A549 treated with CpdA at 1 μM for 4 hours (cell line): ENCODE data around the gene HAPLN1. TPM values are rescaled to one million over a fixed set of nuclear protein-coding genes. Genes with fewer than 3 reads are reported as not detected.

ENCODE experiments used
- total RNA-seq: library from RNA; stranded (reverse); fragments of 200-300 nt; extraction: Qiagen RNA extraction; gene quantifications from 5 replicates; pipeline ENCODE4 v1.2.3, GENCODE V29; 2022; ENCODE audit warnings: low read depth

Gene HAPLN1
- total RNA-seq = not detected in 5 replicates

GRCh38 chr5:83720836-83721537 is at the start of gene HAPLN1:
TSS of gene HAPLN1 (minus strand) at chr5:83720855. CDS start at chr5:83673523, 47,332 bp downstream.

Other genes starting within 250 kb of the HAPLN1 start
- gene VCAN, start 249.1 kb downstream of the HAPLN1 start, total RNA-seq = 11.5 to 23.4 TPM (median 13.8 TPM) in 5 replicates